GM19324 (cell line): Measurements from ENCODE around the gene TECPR1.

ENCODE experiments used
- ATAC-seq: cut with Tn5 transposase; IDR thresholded peaks from one replicate; pipeline ENCODE4 v1.9.1; 2021; ENCODE audit warnings: mild to moderate bottlenecking, moderate library complexity; ENCODE audit not compliant: unreplicated experiment, low FRiP score

Gene TECPR1

DNA sequence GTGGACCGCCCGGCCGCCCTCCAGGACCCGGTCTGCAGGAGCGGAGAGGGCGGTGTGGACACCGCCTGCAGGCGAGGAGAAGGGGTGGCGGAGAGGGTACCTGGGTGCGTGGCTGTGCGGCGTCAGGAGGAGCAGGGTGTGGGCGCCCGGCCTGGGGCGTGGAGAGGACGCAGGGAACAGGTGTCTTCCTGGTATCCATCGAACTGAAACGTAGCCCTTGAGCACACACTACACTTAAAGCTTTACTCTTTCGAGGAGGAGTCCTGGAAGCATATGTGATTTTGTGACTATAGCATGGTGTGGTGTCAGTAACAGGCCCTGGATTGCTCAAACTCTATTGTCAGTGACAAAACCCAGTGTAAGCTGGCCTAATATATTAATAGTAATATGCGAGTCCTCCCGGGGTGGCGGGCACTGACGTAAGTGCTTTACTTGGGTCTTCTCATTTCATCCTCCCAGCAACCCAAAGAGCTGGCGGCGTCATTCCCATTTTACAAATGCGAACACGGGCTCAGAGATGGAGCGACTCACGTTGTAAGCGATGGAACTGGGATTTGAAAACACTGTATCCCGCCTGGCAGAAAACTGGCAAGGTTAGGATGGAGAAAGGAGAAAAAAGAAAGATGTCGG lies 508 bp upstream of the TECPR1 start:
- ATAC-seq, result no peak

DNA sequence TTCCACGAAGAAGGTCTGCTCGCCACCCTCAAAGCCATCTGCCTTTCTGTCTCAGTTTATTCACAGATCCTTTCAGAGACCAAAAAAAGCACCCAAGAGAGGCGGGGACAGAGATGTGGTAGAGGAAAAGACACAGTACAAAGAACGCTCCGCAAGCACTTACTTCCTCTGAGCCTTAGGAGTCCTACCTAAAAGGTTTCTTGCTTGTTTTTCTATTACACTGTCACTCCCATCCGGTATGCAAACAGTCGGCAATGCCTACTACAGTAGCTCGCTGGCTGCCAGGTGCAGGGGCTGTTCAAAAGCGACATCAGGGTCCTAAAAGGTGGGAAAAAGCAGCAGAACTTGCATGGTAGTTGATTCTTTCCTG lies 816 bp downstream of the TECPR1 start:
- ATAC-seq, result peak; percentile 7

DNA sequence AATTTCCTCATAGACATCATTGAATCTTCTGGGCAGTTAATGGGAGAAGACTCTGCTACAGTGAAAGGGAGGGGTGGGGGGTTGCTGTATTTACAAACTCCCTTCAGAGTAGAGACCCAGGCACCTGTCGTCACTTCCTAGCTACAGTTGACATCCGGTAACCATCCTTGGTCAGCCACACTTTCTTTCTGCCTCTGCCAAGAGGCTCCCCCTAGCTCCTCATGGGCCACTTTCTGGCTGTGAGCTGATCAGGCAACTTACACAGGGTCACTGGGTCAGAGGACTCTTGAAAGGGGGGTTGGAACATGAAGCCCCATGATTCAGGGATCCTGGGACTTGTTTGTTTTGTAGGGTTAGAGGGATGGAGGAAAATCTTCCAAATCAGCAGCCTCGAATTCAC lies 1.2 kb downstream of the TECPR1 start:
- no peak for ATAC-seq

DNA sequence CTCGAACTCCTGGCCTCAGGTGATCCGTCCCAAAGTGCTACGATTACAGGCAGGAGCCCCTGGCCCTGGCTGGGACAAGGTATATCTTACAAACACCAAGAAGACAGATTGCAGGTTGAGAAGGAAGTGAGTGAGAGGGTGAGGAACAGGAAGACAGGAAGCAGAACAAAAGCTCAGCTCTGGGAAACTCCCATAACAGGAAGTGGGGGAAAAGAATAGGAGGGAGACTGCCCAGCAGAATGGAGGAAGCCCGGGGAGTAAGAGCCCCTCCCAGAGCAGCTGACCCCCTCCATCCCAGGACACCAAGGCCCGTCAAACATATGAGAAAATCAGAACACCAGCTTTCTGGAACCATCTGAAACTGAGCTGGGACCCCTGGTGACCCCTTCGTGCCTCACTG lies 2.9 kb downstream of the TECPR1 start:
- no peak for ATAC-seq

GRCh38 chr7:98248156-98248555 lies 3.9 kb downstream of the TECPR1 start:
- no peak for ATAC-seq

DNA sequence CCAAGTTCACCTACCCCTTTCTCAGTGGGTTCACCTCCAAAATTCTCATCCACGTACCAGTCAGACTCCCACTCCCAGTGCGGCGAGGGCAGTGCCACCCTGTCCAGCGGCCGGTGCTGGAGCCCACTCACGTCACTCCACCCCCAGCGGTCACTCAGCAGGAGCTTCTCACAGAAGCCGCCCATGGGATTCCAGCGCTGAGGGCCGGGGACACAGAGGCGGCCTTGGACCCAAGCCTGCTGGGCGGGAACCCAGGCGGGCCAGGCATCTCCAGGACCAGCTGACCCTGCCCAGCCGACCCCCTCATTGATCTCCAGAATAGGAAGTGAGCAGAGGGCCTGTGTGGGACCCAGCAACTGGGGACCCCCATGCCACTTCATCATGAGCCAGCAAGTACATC lies 7.2 kb downstream of the TECPR1 start:
- no peak for ATAC-seq

- no peak for ATAC-seq
Observed at GRCh38 chr7:98242934-98243333, 9.1 kb downstream of the TECPR1 start.

GRCh38 chr7:98242342-98242741 lies 9.7 kb downstream of the TECPR1 start:
- ATAC-seq, result no peak

- ATAC-seq, result no peak
Observed at GRCh38 chr7:98241674-98242241, 10.3 kb downstream of the TECPR1 start.

GRCh38 chr7:98240961-98241673 lies 10.9 kb downstream of the TECPR1 start:
- peak; percentile 47 for ATAC-seq

GRCh38 chr7:98238976-98239375 lies 13.1 kb downstream of the TECPR1 start:
- ATAC-seq, result no peak

- no peak for ATAC-seq
Observed at GRCh38 chr7:98238076-98238475, 14.0 kb downstream of the TECPR1 start.

DNA sequence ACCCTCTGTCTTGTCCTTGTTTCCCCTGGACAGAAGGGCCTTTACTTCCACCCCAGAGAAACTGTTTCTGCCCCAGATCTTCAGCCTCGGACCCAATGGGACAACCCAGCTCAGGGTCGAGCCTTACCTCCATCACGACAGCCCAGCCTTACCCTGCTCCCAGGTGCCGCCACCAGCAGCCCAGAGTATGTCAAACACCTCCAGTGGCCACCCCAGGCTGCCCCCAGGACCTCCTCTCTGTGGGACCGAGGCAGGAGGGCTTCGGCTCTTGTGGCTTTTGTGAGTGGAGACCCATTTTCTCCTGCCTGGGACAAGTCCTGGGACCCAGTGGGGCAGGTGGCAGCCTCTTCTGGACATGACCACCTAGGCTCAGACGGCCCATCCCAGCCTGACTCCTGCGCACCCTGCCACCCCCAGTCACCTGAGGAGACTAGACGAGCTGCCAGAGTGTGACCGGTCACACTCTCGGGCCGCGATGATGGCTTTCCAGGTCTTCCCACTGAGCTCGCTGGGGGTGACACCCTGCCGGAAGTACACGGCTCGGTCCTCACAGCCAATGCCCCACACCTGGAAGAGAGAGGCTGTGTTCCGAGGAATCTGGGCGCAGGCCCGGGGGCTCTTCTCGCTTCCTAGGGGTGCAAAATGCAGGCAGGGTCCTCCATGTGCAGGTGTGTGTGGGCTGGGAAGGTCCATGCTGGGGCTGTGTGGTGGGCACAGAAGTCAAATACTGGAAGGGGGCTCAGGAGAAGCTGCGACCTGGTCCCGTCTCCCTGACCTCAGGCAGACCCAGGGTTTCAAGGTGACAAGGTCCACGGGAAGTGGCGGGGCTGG lies 15.5 kb downstream of the TECPR1 start:
- ATAC-seq, result no peak

DNA sequence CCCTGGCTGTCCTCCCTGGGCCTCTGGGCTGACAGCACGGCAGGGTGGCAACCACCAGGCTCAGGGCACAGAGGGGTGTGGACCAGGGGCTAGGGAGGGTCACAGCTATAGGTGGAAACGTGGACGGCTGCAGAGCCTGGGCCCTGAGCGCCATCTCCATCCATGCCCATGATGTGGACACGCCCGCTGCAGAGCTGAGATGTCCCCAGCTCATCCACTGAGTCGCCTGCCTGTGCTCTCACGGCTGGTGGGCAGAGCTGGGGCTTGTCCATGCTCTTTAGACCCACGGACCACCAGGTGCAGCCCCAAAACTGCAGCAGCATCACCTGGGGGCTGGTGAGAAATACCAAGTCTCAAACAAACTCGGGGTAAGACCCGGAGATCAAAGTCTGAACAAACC lies 16.1 kb downstream of the TECPR1 start:
- no peak for ATAC-seq

GRCh38 chr7:98234429-98235147 lies 17.4 kb downstream of the TECPR1 start:
- ATAC-seq, result no peak

DNA sequence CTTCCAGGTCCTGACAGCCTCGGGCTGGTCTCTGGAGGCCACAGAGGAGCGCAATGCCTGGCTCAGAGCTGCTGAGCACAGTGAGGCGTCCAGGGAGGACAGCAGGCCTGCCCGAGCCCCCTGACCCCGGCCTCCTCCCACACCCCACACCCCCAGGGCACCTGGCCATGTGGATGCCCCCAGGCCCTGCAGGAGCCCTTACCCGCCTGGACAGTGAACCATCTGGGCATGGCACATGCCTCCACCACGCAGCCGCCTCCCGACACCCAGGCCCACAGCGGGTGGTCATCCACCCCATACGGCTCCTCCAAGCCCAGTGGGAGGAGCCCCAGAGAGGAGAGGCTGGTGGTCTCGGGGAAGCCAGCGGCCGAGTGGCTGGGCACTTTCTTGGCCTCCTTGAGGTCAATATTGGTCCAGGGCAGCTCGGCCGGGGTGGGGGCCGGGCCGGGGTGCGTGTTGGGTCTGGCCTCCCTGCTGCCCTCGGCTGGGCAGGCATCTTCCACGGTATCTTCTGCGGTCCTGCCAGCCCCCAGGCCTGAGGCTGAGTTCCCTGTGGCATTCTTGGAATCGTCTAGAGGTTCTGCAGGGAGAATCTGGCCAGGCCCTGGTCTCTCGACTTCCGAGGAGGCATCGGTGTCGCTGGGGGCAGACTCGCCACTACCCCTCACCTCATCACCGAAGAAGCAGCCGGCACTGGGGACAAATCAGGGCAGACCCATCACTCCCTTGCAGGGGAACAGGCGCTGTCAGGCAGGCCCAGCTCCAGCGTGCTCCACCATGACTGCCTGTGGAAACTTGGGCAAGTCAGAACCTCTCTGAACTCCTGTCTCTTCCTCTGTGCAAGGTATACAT lies 18.6 kb downstream of the TECPR1 start:
- no peak for ATAC-seq

GRCh38 chr7:98232799-98233198 lies 19.2 kb downstream of the TECPR1 start:
- no peak for ATAC-seq

DNA sequence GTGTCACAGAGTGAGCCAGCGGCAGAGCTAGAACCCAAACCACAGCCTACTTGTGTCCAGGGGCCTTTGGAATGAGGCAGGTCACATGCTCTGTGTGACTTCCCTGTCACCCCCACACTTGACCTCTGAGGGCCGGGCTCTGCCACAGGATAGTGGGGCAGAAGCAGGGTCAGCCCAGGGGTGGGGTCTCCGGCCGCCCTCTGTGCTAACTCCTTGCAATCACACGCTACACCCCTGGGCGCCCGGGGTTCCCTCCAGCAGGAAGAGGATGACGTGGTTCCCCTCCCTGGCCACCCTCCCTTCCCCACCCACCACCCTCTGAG lies 19.8 kb downstream of the TECPR1 start:
- no peak for ATAC-seq

- ATAC-seq, result no peak
Observed at GRCh38 chr7:98231493-98232262, 20.4 kb downstream of the TECPR1 start.
